GM12878 (cell line): Measurements from ENCODE around the gene MAMLD1. TPM values are rescaled to one million over a fixed set of nuclear protein-coding genes. Genes with fewer than 3 reads are reported as not detected.

Source experiments
- ATAC-seq: fragments of 200-7000 bp; cut with Tn5 transposase; 3 replicates; pipeline ENCODE4 v1.9.1; 2020; ENCODE audit warnings: mild to moderate bottlenecking, moderate library complexity
- BruUV-seq: library from RNA; stranded (reverse); fragments of 400-500 nt; replicated peaks from 2 replicates; lab custom pipeline; 2021; lab: Mats Ljungman, UMichigan
- CTCF ChIA-PET: fragments of 300-600 bp; sonication (Branson Sonifier 250); formaldehyde crosslinking; extraction: SDS; loops from one replicate; lab custom pipeline; 2021; ENCODE audit warnings: inconsistent platforms; lab: Yijun Ruan, JAX
- POLR2A ChIA-PET: fragments of 350-600 bp; formaldehyde crosslinking; extraction: SDS; loops from one replicate; lab custom pipeline; 2021; ENCODE audit warnings: inconsistent platforms; lab: Charles Lee
- RAD21 ChIA-PET: fragments of 300-600 bp; sonication (Branson Sonifier 250); formaldehyde crosslinking; loops from one replicate; lab custom pipeline; 2023; ENCODE audit warnings: antibody characterized with exemption; ENCODE audit not compliant: unreplicated experiment; lab: Charles Lee
- SMC1A ChIA-PET: fragments of 300-600 bp; sonication (Branson Sonifier 250); formaldehyde crosslinking; loops from one replicate; lab custom pipeline; 2023; ENCODE audit not compliant: unreplicated experiment, uncharacterized antibody; lab: Charles Lee
- DNase-seq: peaks from one replicate; pipeline ENCODE4 v3.0.0-alpha.2; 2011; ENCODE audit warnings: low read depth, low spot score
- FAIRE-seq: peaks from 3 replicates; lab custom pipeline; 2011; peaks lifted over from hg19 to GRCh38; lab: Jason Lieb, UNC
- H2AFZ ChIP-seq: 2 replicates; pipeline ENCODE4 v1.6.0; 2011; ENCODE audit warnings: low read depth, low read length, control low read depth; ENCODE audit not compliant: control insufficient read depth
- H3K27ac ChIP-seq: 2 replicates; pipeline ENCODE4 v1.5.1; 2011; ENCODE audit warnings: control low read depth; ENCODE audit not compliant: control insufficient read depth, insufficient read depth
- H3K27me3 ChIP-seq, 2 experiments: replicated peaks in 1 of 2; 2 replicates each; pipeline versions ENCODE4 v1.6.0 to v1.6.1; 2011; ENCODE audit warnings: low read length in 1 of 2; ENCODE audit not compliant: control insufficient read depth in 2 of 2, insufficient read depth in 2 of 2
- H3K36me3 ChIP-seq, 2 experiments: 2 replicates each; pipeline ENCODE4 v1.5.1; 2011; ENCODE audit warnings: low read length in 1 of 2; ENCODE audit not compliant: control insufficient read depth in 2 of 2, insufficient read depth in 2 of 2
- H3K4me1 ChIP-seq: 2 replicates; pipeline ENCODE4 v1.6.1; 2011; ENCODE audit warnings: mild to moderate bottlenecking, low read length, moderate library complexity, mixed read lengths; ENCODE audit not compliant: control insufficient read depth, insufficient read depth
- H3K4me2 ChIP-seq: 2 replicates; pipeline ENCODE4 v1.6.0; 2011; ENCODE audit warnings: control low read depth; ENCODE audit not compliant: control insufficient read depth, insufficient read depth
- H3K4me3 ChIP-seq: fragments of 200-600 bp; sonication (generic); 2 replicates; pipeline ENCODE4 v1.5.1; 2016
- H3K79me2 ChIP-seq: 2 replicates; pipeline ENCODE4 v1.6.0; 2011; ENCODE audit warnings: low read length; ENCODE audit not compliant: control insufficient read depth, insufficient read depth
- H3K9ac ChIP-seq: 2 replicates; pipeline ENCODE4 v1.8.0; 2011; ENCODE audit warnings: low read length, control low read depth, mixed read lengths; ENCODE audit not compliant: control insufficient read depth, insufficient read depth
- H3K9me3 ChIP-seq: replicated peaks from 3 replicates; pipeline ENCODE4 v1.5.1; 2011; ENCODE audit warnings: mild to moderate bottlenecking, low read length; ENCODE audit not compliant: control insufficient read depth, insufficient read depth
- H4K20me1 ChIP-seq: 2 replicates; pipeline ENCODE4 v1.6.0; 2011; ENCODE audit not compliant: control insufficient read depth, insufficient read depth
- BMI1 ChIP-seq: fragments of 450-650 bp; IDR thresholded peaks from 2 replicates; pipeline ENCODE4 v1.6.1; 2016; ENCODE audit warnings: mild to moderate bottlenecking, moderate library complexity, borderline replicate concordance
- CEBPB ChIP-seq, 2 experiments: fragments of 150-350 bp in 1 of 2; IDR thresholded peaks; 2 replicates each; pipeline ENCODE4 v1.6.1; 2012 to 2014; ENCODE audit warnings: low read depth in 2 of 2, low read length in 2 of 2, borderline replicate concordance in 1 of 2, inconsistent platforms in 1 of 2
- FOS ChIP-seq: IDR thresholded peaks from 3 replicates; pipeline ENCODE4 v1.6.1; 2011; ENCODE audit warnings: borderline replicate concordance; ENCODE audit not compliant: insufficient read length; ENCODE audit errors: extremely low read depth
- JUNB ChIP-seq: IDR thresholded peaks from 2 replicates; pipeline ENCODE4 v1.6.1; 2016; ENCODE audit warnings: antibody characterized with exemption, mild to moderate bottlenecking
- KAT2A ChIP-seq: conservative IDR thresholded peaks from 2 replicates; pipeline ENCODE4 v1.6.1; 2011; ENCODE audit warnings: low read depth, low read length; ENCODE audit not compliant: control insufficient read depth
- NRF1 ChIP-seq: conservative IDR thresholded peaks from 2 replicates; pipeline ENCODE4 v1.6.1; 2011; ENCODE audit warnings: mild to moderate bottlenecking, low read depth, low read length, improper control_type of control experiment
- POLR2AphosphoS2 ChIP-seq: IDR thresholded peaks from 2 replicates; pipeline ENCODE4 v1.6.1; 2011; ENCODE audit warnings: low read depth, mild to moderate bottlenecking, low read length, improper control_type of control experiment, moderate library complexity
- RELA ChIP-seq: fragments of 450-650 bp; IDR thresholded peaks from 2 replicates; pipeline ENCODE4 v1.8.0; 2014; ENCODE audit warnings: borderline replicate concordance; ENCODE audit not compliant: partially characterized antibody
- YBX1 ChIP-seq: fragments of 450-650 bp; IDR thresholded peaks from 2 replicates; pipeline ENCODE4 v1.6.1; 2016; ENCODE audit warnings: antibody characterized with exemption
- ZNF24 ChIP-seq: fragments of 450-650 bp; IDR thresholded peaks from 2 replicates; pipeline ENCODE4 v1.6.1; 2017; ENCODE audit warnings: antibody characterized with exemption, mild to moderate bottlenecking
- WGBS: methylation state at CpG from one replicate; pipeline ENCODE4 v1.1.6; 2016; ENCODE audit warnings: low lambda C conversion rate; ENCODE audit not compliant: insufficient replicate concordance, insufficient coverage; ENCODE audit errors: missing lambda C conversion rate; 5-methylcytosine and 5-hydroxymethylcytosine counted together
- in situ Hi-C: fragments of 300-500 bp; cut with MboI; formaldehyde crosslinking; loops from 9 replicates; pipeline ENCODE4 v1.14.3; 2018; ENCODE audit warnings: mixed read lengths
- intact Hi-C: fragments of 100-400 bp; cut with micrococcal nuclease; formaldehyde crosslinking; loops from one replicate; pipeline ENCODE4 v1.14.2; 2022; ENCODE audit not compliant: unreplicated experiment
- polyA plus RNA-seq, 11 experiments: library from polyadenylated mRNA; depleted of rRNA in 4 of 11; unstranded in 6 of 11; stranded (reverse) in 5 of 11; fragments of >200 nt; fragmentation: Nextera tagmentation in 4 of 11; fragmentation: Illumina TruSeq in 1 of 11; extraction: Ambion mirVana in 4 of 11; extraction: Trizol in 1 of 11; gene quantifications; 1 replicate in 1 of 11; 2 replicates in 10 of 11; pipeline versions ENCODE4 v1.2.1 to v1.2.3, GENCODE V29; 2011 to 2016; ENCODE audit warnings: inconsistent platforms in 2 of 11, missing spikeins in 2 of 11, low read depth in 1 of 11
- total RNA-seq, 4 experiments: library from RNA; depleted of rRNA in 3 of 4; stranded (reverse); fragments of >200 nt in 3 of 4; fragmentation: Illumina TruSeq in 1 of 4; extraction: Trizol in 1 of 4; gene quantifications; 2 replicates each; pipeline versions ENCODE4 v1.2.1 to v1.2.3, GENCODE V29; 2013 to 2021
- TF ChIP-seq, protein P1 (sequence below): fragments of 150-350 bp; IDR thresholded peaks from 2 replicates; pipeline ENCODE4 v1.6.1; 2016; ENCODE audit warnings: low read depth, low read length
- TF ChIP-seq, protein P2 (sequence below): fragments of 450-650 bp; IDR thresholded peaks from 2 replicates; pipeline ENCODE4 v1.6.1; 2016; ENCODE audit warnings: mild to moderate bottlenecking, moderate library complexity, borderline replicate concordance

The MAMLD1 gene
- total and polyA plus RNA-seq, 10 of the 15 experiments (the other 5 are each of a cell fraction or from before 2014, with no cell fraction given) = 0.03 to 0.05 TPM; not detected in 8

DNA sequence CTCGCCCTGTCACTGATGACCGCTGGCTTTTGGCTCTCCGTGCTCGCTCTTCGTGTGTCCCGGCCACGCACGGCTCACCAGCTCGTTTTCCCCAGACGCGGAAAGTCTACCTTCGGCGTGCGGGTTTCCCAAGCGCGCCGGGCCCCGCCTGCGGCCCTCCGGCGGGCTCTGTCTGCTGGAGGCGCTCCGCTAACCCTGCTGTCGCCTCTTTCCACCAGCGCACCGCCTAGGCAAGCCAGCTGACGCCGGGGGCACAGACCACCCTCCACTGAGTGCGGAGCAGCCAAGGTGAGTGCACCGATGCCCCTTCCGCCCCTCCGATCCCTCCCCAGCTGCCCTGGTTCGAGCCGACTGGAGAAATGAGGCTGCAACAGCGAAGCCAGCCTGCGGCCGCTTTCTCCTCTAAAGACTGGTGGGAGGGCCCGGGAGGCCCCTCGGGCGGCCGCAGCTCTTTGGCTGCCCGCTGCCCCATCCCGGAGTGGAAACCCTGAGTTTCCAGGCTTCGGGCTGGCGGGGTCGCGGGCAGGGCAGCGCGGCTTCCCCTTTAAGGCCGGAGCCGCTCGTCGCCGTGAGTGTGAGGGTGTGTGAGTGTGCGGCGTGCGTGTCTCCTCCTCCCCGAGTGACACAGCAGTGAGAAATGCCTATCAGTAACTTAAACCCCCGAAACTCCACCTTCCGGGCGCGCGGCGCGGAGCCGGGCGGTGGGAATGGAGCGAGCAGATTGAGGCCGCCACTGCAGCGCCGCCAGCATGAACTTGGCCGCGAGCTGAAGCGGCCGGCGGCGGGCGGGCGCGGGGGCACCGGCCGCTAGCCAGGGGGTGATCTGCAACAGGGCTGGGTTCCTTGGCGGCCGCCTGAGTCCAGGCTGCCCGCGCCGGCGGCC lies at the start of gene MAMLD1 (continued):
- no peak for TF ChIP-seq ZNF24

DNA sequence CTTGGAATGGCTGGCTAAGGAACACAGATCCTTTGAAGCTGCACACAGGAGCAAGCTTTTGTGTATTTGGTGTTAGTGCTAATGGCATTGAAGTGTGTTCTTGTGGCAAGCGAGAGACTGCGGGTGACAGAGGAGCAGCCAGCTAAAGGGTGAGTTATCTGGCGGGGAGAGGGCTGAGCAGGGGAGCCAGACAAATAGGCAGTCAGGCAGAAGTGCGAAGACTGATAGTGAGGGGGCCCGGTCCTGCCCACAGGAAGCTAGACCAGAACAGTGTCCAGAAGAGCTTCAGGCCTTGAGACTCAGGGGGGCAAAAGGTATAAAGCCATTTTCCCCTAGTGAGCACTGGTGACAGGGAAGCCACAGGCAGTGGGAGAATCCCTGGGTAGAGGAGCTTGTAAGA lies 49.6 kb upstream of the MAMLD1 start:
- no peak for ATAC-seq
- H3K4me3 ChIP-seq = no peak overlapping the region
- H4K20me1 ChIP-seq = no peaks in the 10 kb centered on the region
- ChIA-PET CTCF (no interaction called here), POLR2A (no interaction called here), RAD21 (no interaction called here), SMC1A (no interaction called here)
- TF ChIP-seq KAT2A = no peak
- TF ChIP-seq POLR2AphosphoS2 = no peak
- TF ChIP-seq YBX1 = no peak
- TF ChIP-seq, protein P1, sequence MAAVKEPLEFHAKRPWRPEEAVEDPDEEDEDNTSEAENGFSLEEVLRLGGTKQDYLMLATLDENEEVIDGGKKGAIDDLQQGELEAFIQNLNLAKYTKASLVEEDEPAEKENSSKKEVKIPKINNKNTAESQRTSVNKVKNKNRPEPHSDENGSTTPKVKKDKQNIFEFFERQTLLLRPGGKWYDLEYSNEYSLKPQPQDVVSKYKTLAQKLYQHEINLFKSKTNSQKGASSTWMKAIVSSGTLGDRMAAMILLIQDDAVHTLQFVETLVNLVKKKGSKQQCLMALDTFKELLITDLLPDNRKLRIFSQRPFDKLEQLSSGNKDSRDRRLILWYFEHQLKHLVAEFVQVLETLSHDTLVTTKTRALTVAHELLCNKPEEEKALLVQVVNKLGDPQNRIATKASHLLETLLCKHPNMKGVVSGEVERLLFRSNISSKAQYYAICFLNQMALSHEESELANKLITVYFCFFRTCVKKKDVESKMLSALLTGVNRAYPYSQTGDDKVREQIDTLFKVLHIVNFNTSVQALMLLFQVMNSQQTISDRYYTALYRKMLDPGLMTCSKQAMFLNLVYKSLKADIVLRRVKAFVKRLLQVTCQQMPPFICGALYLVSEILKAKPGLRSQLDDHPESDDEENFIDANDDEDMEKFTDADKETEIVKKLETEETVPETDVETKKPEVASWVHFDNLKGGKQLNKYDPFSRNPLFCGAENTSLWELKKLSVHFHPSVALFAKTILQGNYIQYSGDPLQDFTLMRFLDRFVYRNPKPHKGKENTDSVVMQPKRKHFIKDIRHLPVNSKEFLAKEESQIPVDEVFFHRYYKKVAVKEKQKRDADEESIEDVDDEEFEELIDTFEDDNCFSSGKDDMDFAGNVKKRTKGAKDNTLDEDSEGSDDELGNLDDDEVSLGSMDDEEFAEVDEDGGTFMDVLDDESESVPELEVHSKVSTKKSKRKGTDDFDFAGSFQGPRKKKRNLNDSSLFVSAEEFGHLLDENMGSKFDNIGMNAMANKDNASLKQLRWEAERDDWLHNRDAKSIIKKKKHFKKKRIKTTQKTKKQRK = no peak
- no peak for TF ChIP-seq NRF1
- TF ChIP-seq RELA = no peak
- no peak for TF ChIP-seq JUNB
- TF ChIP-seq CEBPB (IDR thresholded peaks at IDR 0.05; ENCODE audit: borderline replicate concordance in 1 of 2, low read depth in 2 of 2, low read length in 2 of 2) = no peak
- TF ChIP-seq, protein P2, sequence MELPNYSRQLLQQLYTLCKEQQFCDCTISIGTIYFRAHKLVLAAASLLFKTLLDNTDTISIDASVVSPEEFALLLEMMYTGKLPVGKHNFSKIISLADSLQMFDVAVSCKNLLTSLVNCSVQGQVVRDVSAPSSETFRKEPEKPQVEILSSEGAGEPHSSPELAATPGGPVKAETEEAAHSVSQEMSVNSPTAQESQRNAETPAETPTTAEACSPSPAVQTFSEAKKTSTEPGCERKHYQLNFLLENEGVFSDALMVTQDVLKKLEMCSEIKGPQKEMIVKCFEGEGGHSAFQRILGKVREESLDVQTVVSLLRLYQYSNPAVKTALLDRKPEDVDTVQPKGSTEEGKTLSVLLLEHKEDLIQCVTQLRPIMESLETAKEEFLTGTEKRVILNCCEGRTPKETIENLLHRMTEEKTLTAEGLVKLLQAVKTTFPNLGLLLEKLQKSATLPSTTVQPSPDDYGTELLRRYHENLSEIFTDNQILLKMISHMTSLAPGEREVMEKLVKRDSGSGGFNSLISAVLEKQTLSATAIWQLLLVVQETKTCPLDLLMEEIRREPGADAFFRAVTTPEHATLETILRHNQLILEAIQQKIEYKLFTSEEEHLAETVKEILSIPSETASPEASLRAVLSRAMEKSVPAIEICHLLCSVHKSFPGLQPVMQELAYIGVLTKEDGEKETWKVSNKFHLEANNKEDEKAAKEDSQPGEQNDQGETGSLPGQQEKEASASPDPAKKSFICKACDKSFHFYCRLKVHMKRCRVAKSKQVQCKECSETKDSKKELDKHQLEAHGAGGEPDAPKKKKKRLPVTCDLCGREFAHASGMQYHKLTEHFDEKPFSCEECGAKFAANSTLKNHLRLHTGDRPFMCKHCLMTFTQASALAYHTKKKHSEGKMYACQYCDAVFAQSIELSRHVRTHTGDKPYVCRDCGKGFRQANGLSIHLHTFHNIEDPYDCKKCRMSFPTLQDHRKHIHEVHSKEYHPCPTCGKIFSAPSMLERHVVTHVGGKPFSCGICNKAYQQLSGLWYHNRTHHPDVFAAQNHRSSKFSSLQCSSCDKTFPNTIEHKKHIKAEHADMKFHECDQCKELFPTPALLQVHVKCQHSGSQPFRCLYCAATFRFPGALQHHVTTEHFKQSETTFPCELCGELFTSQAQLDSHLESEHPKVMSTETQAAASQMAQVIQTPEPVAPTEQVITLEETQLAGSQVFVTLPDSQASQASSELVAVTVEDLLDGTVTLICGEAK = no peak
- no peak for TF ChIP-seq FOS
- TF ChIP-seq BMI1 = no peak
- H2AFZ ChIP-seq = no peak overlapping the region
- no peaks in the 10 kb centered on the region for H3K9me3 ChIP-seq
- no peak for FAIRE-seq
- H3K36me3 ChIP-seq = no peaks in the 10 kb centered on the region
- intact Hi-C loops (no loop called here), in situ Hi-C loops (no loop called here)
- no TSS peak for BruUV-seq
- H3K27me3 ChIP-seq = no peaks in the 10 kb centered on the region; a peak in 2 of 4 replicates
- DNase-seq = no peak
- H3K9ac ChIP-seq = no peak overlapping the region
- no peak overlapping the region for H3K27ac ChIP-seq
- no peaks in the 10 kb centered on the region for H3K4me1 ChIP-seq
- WGBS = 61% methylated on average over 5 of the region's 5 CpGs
- H3K4me2 ChIP-seq = no peak overlapping the region
- no peaks in the 10 kb centered on the region for H3K79me2 ChIP-seq
